IMR-90 (cell line): ENCODE measurements around the gene MPP7. TPM values are rescaled to one million over a fixed set of nuclear protein-coding genes. Genes with fewer than 3 reads are reported as not detected.

Experiments
- ATAC-seq: fragments of 200-7000 bp; cut with Tn5 transposase; 2 replicates; pipeline ENCODE4 v1.9.1; 2020; ENCODE audit warnings: low read depth, mild to moderate bottlenecking, moderate library complexity
- BruUV-seq: library from RNA; stranded (reverse); fragments of 400-500 nt; replicated peaks from 2 replicates; lab custom pipeline; 2021; lab: Mats Ljungman, UMichigan
- CTCF ChIA-PET: fragments of 300-600 bp; formaldehyde crosslinking; extraction: SDS; loops from one replicate; lab custom pipeline; 2021; ENCODE audit warnings: antibody characterized with exemption; lab: Yijun Ruan, JAX
- POLR2A ChIA-PET: fragments of 300-600 bp; sonication (Branson Sonifier 250); formaldehyde crosslinking; loops from one replicate; lab custom pipeline; 2022; ENCODE audit warnings: antibody characterized with exemption; ENCODE audit not compliant: unreplicated experiment; lab: Charles Lee
- DNase-seq: peaks from one replicate; pipeline ENCODE4 v3.0.0; 2013
- H2AFZ ChIP-seq: replicated peaks from 2 replicates; pipeline ENCODE3; 2013; ENCODE audit warnings: low read length, mild to moderate bottlenecking; ENCODE audit not compliant: poor library complexity
- H2AK5ac ChIP-seq: 2 replicates; pipeline ENCODE4 v1.6.1; 2013; ENCODE audit warnings: low read depth, low read length, inconsistent platforms
- H2AK9ac ChIP-seq: replicated peaks from 2 replicates; pipeline ENCODE3; 2013; ENCODE audit warnings: mild to moderate bottlenecking, low read depth, low read length, moderate library complexity; ENCODE audit not compliant: poor library complexity
- H2BK120ac ChIP-seq: 2 replicates; pipeline ENCODE4 v1.6.1; 2013; ENCODE audit warnings: low read depth, low read length, inconsistent platforms
- H2BK15ac ChIP-seq: 3 replicates; pipeline ENCODE4 v1.6.1; 2013; ENCODE audit warnings: low read depth, low read length, inconsistent platforms
- H2BK20ac ChIP-seq: 2 replicates; pipeline ENCODE4 v1.6.1; 2013; ENCODE audit warnings: low read depth, mild to moderate bottlenecking, inconsistent platforms, low read length, moderate library complexity
- H2BK5ac ChIP-seq: 2 replicates; pipeline ENCODE4 v1.6.1; 2013; ENCODE audit warnings: mild to moderate bottlenecking, low read depth, low read length, inconsistent platforms; ENCODE audit not compliant: poor library complexity, severe bottlenecking
- H3K14ac ChIP-seq: replicated peaks from 2 replicates; pipeline ENCODE4 v1.6.1; 2013; ENCODE audit warnings: low read depth, low read length, inconsistent platforms
- H3K18ac ChIP-seq: 2 replicates; pipeline ENCODE4 v1.6.1; 2013; ENCODE audit warnings: low read depth, low read length, control low read depth
- H3K23ac ChIP-seq: 2 replicates; pipeline ENCODE4 v1.6.1; 2013; ENCODE audit warnings: low read depth, low read length, inconsistent platforms
- H3K27ac ChIP-seq: 2 replicates; pipeline ENCODE4 v1.5.1; 2013; ENCODE audit warnings: mild to moderate bottlenecking, control low read depth, low read length; ENCODE audit not compliant: insufficient read depth
- H3K27me3 ChIP-seq: 2 replicates; pipeline ENCODE4 v1.6.1; 2013; ENCODE audit warnings: low read length; ENCODE audit not compliant: control insufficient read depth, insufficient read depth
- H3K36me3 ChIP-seq: 2 replicates; pipeline ENCODE4 v1.6.1; 2013; ENCODE audit warnings: low read length, mixed read lengths; ENCODE audit not compliant: control insufficient read depth, insufficient read depth
- H3K4ac ChIP-seq: 2 replicates; pipeline ENCODE4 v1.6.1; 2013; ENCODE audit warnings: low read depth, low read length, inconsistent platforms
- H3K4me1 ChIP-seq: 2 replicates; pipeline ENCODE4 v1.6.1; 2013; ENCODE audit warnings: low read length, mixed read lengths; ENCODE audit not compliant: control insufficient read depth, insufficient read depth
- H3K4me2 ChIP-seq: 2 replicates; pipeline ENCODE4 v1.6.1; 2013; ENCODE audit warnings: low read depth, mild to moderate bottlenecking, control low read depth, low read length, moderate library complexity
- H3K4me3 ChIP-seq: 2 replicates; pipeline ENCODE4 v1.5.1; 2013; ENCODE audit warnings: low read depth, mild to moderate bottlenecking, control low read depth, low read length, moderate library complexity; ENCODE audit not compliant: insufficient read depth
- H3K56ac ChIP-seq: 2 replicates; pipeline ENCODE4 v1.6.1; 2013; ENCODE audit warnings: low read length, inconsistent platforms; ENCODE audit not compliant: insufficient read depth; ENCODE audit errors: extremely low read depth
- H3K79me1 ChIP-seq, 2 experiments: 2 replicates each; pipeline ENCODE4 v1.6.1; 2013; ENCODE audit warnings: low read length in 2 of 2, inconsistent platforms in 1 of 2, low read depth in 1 of 2
- H3K9ac ChIP-seq: 2 replicates; pipeline ENCODE4 v1.6.1; 2013; ENCODE audit warnings: low read depth, low read length, control low read depth
- H3K9me1 ChIP-seq: 2 replicates; pipeline ENCODE4 v1.6.1; 2013; ENCODE audit warnings: low read length, inconsistent platforms; ENCODE audit not compliant: insufficient read depth
- H3K9me3 ChIP-seq: 2 replicates; pipeline ENCODE4 v1.6.1; 2013; ENCODE audit warnings: low read length; ENCODE audit not compliant: control insufficient read depth, insufficient read depth
- H4K20me1 ChIP-seq: 2 replicates; pipeline ENCODE4 v1.6.1; 2013; ENCODE audit warnings: low read length, inconsistent platforms; ENCODE audit not compliant: insufficient read depth
- H4K5ac ChIP-seq: 2 replicates; pipeline ENCODE4 v1.6.1; 2013; ENCODE audit warnings: mild to moderate bottlenecking, low read depth, low read length, control low read depth
- H4K8ac ChIP-seq, 2 experiments: 2 replicates each; pipeline ENCODE4 v1.6.1; 2013; ENCODE audit warnings: low read depth in 2 of 2, low read length in 2 of 2, control low read depth in 1 of 2, inconsistent platforms in 1 of 2
- H4K91ac ChIP-seq: 2 replicates; pipeline ENCODE4 v1.6.1; 2013; ENCODE audit warnings: low read depth, low read length, inconsistent platforms; ENCODE audit not compliant: insufficient read depth
- BHLHE40 ChIP-seq: fragments of 150-350 bp; IDR thresholded peaks from 2 replicates; pipeline ENCODE4 v1.6.1; 2016; ENCODE audit warnings: mild to moderate bottlenecking, low read depth, low read length
- CEBPB ChIP-seq: IDR thresholded peaks from 2 replicates; pipeline ENCODE4 v1.6.1; 2012; ENCODE audit warnings: low read depth, low read length, improper control_type of control experiment
- CHD1 ChIP-seq: IDR thresholded peaks from 2 replicates; pipeline ENCODE4 v1.6.1; 2012; ENCODE audit warnings: low read depth, low read length, improper control_type of control experiment
- CTCF ChIP-seq: conservative IDR thresholded peaks from 2 replicates; pipeline ENCODE4 v1.5.1; 2012; ENCODE audit warnings: mild to moderate bottlenecking, low read depth, low read length, improper control_type of control experiment
- ELK1 ChIP-seq: fragments of 150-350 bp; IDR thresholded peaks from 2 replicates; pipeline ENCODE4 v1.6.1; 2016; ENCODE audit warnings: low read depth, mild to moderate bottlenecking, low read length, moderate library complexity, borderline replicate concordance
- MXI1 ChIP-seq: IDR thresholded peaks from 2 replicates; pipeline ENCODE4 v1.6.1; 2012; ENCODE audit warnings: low read depth, mild to moderate bottlenecking, low read length, moderate library complexity, borderline replicate concordance
- NFE2L2 ChIP-seq: fragments of 150-350 bp; IDR thresholded peaks from 2 replicates; pipeline ENCODE4 v1.6.1; 2016; ENCODE audit warnings: low read depth, mild to moderate bottlenecking, low read length
- POLR2A ChIP-seq: IDR thresholded peaks from 2 replicates; pipeline ENCODE4 v1.6.1; 2012; ENCODE audit warnings: mild to moderate bottlenecking, low read depth, low read length
- RAD21 ChIP-seq: IDR thresholded peaks from 2 replicates; pipeline ENCODE4 v1.6.1; 2012; ENCODE audit warnings: low read length, improper control_type of control experiment
- RCOR1 ChIP-seq: IDR thresholded peaks from 2 replicates; pipeline ENCODE4 v1.6.1; 2012; ENCODE audit warnings: mild to moderate bottlenecking, low read length, improper control_type of control experiment; ENCODE audit not compliant: insufficient replicate concordance
- RFX5 ChIP-seq: IDR thresholded peaks from 2 replicates; pipeline ENCODE4 v1.8.0; 2012; ENCODE audit warnings: low read depth, mild to moderate bottlenecking, low read length, moderate library complexity
- SMC3 ChIP-seq: fragments of 150-350 bp; IDR thresholded peaks from 2 replicates; pipeline ENCODE4 v1.6.1; 2016; ENCODE audit warnings: low read depth, mild to moderate bottlenecking, antibody characterized with exemption, low read length, moderate library complexity
- USF2 ChIP-seq: fragments of 150-350 bp; IDR thresholded peaks from 2 replicates; pipeline ENCODE4 v1.6.1; 2017; ENCODE audit warnings: mild to moderate bottlenecking, antibody characterized with exemption, low read length, low read depth
- WGBS, 2 experiments: methylation state at CpG; one replicate each; pipeline versions ENCODE4 v1.1.5 to v1.1.7; 2013; ENCODE audit warnings: missing lambda C conversion rate in 2 of 2; ENCODE audit not compliant: insufficient read length in 1 of 2; ENCODE audit errors: extremely low coverage in 2 of 2; 5-methylcytosine and 5-hydroxymethylcytosine counted together
- dilution Hi-C: fragments of 300-500 bp; cut with HindIII; formaldehyde crosslinking; loops from one replicate; pipeline ENCODE4 v1.14.3; 2018; ENCODE audit warnings: low sequenced_read_pairs; ENCODE audit not compliant: unreplicated experiment
- in situ Hi-C: fragments of 300-500 bp; cut with MboI; formaldehyde crosslinking; loops from 3 replicates; pipeline ENCODE4 v1.14.3; 2019; ENCODE audit warnings: low sequenced_read_pairs, inconsistent platforms, mixed read lengths
- intact Hi-C: fragments of 100-400 bp; cut with micrococcal nuclease; formaldehyde crosslinking; loops from 2 replicates; pipeline ENCODE4 v1.10.0; 2022
- polyA plus RNA-seq, 3 experiments: library from polyadenylated mRNA; depleted of rRNA; stranded (reverse); fragments of >200 nt; gene quantifications; 2 replicates each; pipeline ENCODE4 v1.2.3, GENCODE V29; 2012; ENCODE audit warnings: low replicate concordance in 1 of 3
- total RNA-seq: library from RNA; depleted of rRNA; stranded (reverse); fragments of >200 nt; gene quantifications from 2 replicates; pipeline ENCODE4 v1.2.3, GENCODE V29; 2012

Gene MPP7
- total and polyA plus RNA-seq, 2 of the 4 experiments (the other 2 are of a cell fraction), result 0.39 to 1.4 TPM

GRCh38 chr10:28294809-28295208, 8.1 kb downstream of the MPP7 start:
- CTCF ChIA-PET, result no interaction called here
- intact Hi-C loops, result no loop called here

More at GRCh38 chr10:28294809-28295208, 8.1 kb downstream of the MPP7 start:
- Histone ChIP-seq H3K9ac (no peak overlapping the region), H2BK120ac (no peak overlapping the region), H3K9me1 (peaks cover 5% of the 10 kb centered on the region; the same call in 1 of the 2 replicates), H3K79me1 (no peaks in the 10 kb centered on the region), H2BK5ac (no peak overlapping the region), H4K5ac (no peak overlapping the region), H2AK9ac (no peak overlapping the region), H3K27me3 (peaks cover 3% of the 10 kb centered on the region), H2BK20ac (no peak overlapping the region), H3K4me2 (no peak overlapping the region), H3K14ac (no peak overlapping the region), H3K56ac (no peak overlapping the region), H3K9me3 (no peaks in the 10 kb centered on the region), H3K4ac (no peak overlapping the region), H4K20me1 (no peaks in the 10 kb centered on the region), H2BK15ac (no peak overlapping the region), H3K18ac (no peak overlapping the region), H3K36me3 (no peaks in the 10 kb centered on the region), H4K8ac (no peak overlapping the region), H3K23ac (no peak overlapping the region), H3K4me3 (no peak overlapping the region), H3K4me1 (peaks cover 4% of the 10 kb centered on the region), H2AK5ac (no peak overlapping the region), H3K27ac (no peak overlapping the region), H4K91ac (no peak overlapping the region), H2AFZ (no peak overlapping the region)
- no TSS peak for BruUV-seq
- ATAC-seq (no peak), DNase-seq (no peak)
- POLR2A ChIA-PET, result no interaction called here
- in situ Hi-C loops (no loop called here), dilution Hi-C loops (no loop called here)
- no CpG with 5 or more reads among the region's 5 CpGs for WGBS, 2 experiments
- TF ChIP-seq USF2 (no peak), SMC3 (no peak), RCOR1 (no peak), CHD1 (no peak), ELK1 (no peak), NFE2L2 (no peak), POLR2A (no peak), BHLHE40 (no peak), RAD21 (no peak), CEBPB (no peak), RFX5 (no peak), MXI1 (no peak), CTCF (no peak)
